HepG2 (cell line): Measurements from ENCODE around the gene NRL. TPM values are rescaled to one million over a fixed set of nuclear protein-coding genes. Genes with fewer than 3 reads are reported as not detected.

Source experiments
- ATAD3A ChIP-seq: sonication (generic); formaldehyde crosslinking; IDR thresholded peaks from 2 replicates; pipeline ENCODE4 v1.4.0; 2020; ENCODE audit warnings: missing genetic modification reagents
- ATRX ChIP-seq: sonication (generic); formaldehyde crosslinking; IDR thresholded peaks from 2 replicates; pipeline ENCODE4 v1.4.0; 2020; ENCODE audit warnings: missing genetic modification reagents, borderline replicate concordance
- BRF2 ChIP-seq: sonication (generic); formaldehyde crosslinking; IDR thresholded peaks from 2 replicates; pipeline ENCODE4 v1.8.1; 2022; ENCODE audit warnings: mild to moderate bottlenecking, missing genetic modification reagents
- ESRRA ChIP-seq: sonication (generic); formaldehyde crosslinking; IDR thresholded peaks from 2 replicates; pipeline ENCODE4 v1.5.1; 2020; ENCODE audit warnings: mild to moderate bottlenecking, low read depth, missing genetic modification reagents
- GABPB1 ChIP-seq: IDR thresholded peaks from 2 replicates; pipeline ENCODE4 v1.6.1; 2016; ENCODE audit warnings: mild to moderate bottlenecking, missing genetic modification reagents, moderate library complexity, missing compliant biosample characterization
- HNF1A ChIP-seq, 2 experiments: sonication (generic) in 1 of 2; formaldehyde crosslinking in 1 of 2; IDR thresholded peaks; 2 replicates each; pipeline versions ENCODE4 v1.4.0 to v1.6.1; 2016 to 2020; ENCODE audit warnings: borderline replicate concordance in 1 of 2, low read depth in 1 of 2, mild to moderate bottlenecking in 1 of 2, missing genetic modification reagents in 1 of 2
- KDM2A ChIP-seq: sonication (generic); formaldehyde crosslinking; IDR thresholded peaks from 2 replicates; pipeline ENCODE4 v1.4.0; 2020; ENCODE audit warnings: low read depth, missing genetic modification reagents, borderline replicate concordance
- MIER2 ChIP-seq: IDR thresholded peaks from 2 replicates; pipeline ENCODE4 v1.6.1; 2016; ENCODE audit warnings: missing biosample characterization, missing genetic modification reagents
- NFYB ChIP-seq: sonication (generic); formaldehyde crosslinking; IDR thresholded peaks from 2 replicates; pipeline ENCODE4 v1.4.0; 2020; ENCODE audit warnings: missing genetic modification reagents
- PREB ChIP-seq: sonication (generic); formaldehyde crosslinking; IDR thresholded peaks from 2 replicates; pipeline ENCODE4 v1.4.0; 2020; ENCODE audit warnings: missing genetic modification reagents
- RBM39 ChIP-seq: fragments of 200-400 bp; formaldehyde crosslinking; IDR thresholded peaks from one replicate; pipeline ENCODE4 v1.6.1; 2018; ENCODE audit warnings: antibody characterized with exemption, mild to moderate bottlenecking, low read depth, low read length; ENCODE audit not compliant: poor library complexity, severe bottlenecking
- REXO4 ChIP-seq: sonication (generic); formaldehyde crosslinking; IDR thresholded peaks from 2 replicates; pipeline ENCODE4 v1.8.0; 2022; ENCODE audit warnings: missing genetic modification reagents, mild to moderate bottlenecking, borderline replicate concordance
- TGIF2 ChIP-seq: IDR thresholded peaks from 2 replicates; pipeline ENCODE4 v1.6.1; 2016; ENCODE audit warnings: control low read depth, missing compliant biosample characterization
- ZNF609 ChIP-seq: sonication (generic); formaldehyde crosslinking; IDR thresholded peaks from 2 replicates; pipeline ENCODE4 v1.4.0; 2020; ENCODE audit warnings: mild to moderate bottlenecking, missing genetic modification reagents, borderline replicate concordance
- ZNF678 ChIP-seq: sonication (generic); formaldehyde crosslinking; IDR thresholded peaks from 2 replicates; pipeline ENCODE4 v1.4.0; 2020; ENCODE audit warnings: mild to moderate bottlenecking, missing genetic modification reagents
- ZNF720 ChIP-seq: sonication (generic); formaldehyde crosslinking; IDR thresholded peaks from 2 replicates; pipeline ENCODE4 v1.4.0; 2020; ENCODE audit warnings: missing genetic modification reagents
- ZNF891 ChIP-seq: sonication (generic); formaldehyde crosslinking; IDR thresholded peaks from 2 replicates; pipeline ENCODE4 v1.5.0; 2020; ENCODE audit warnings: mild to moderate bottlenecking, missing genetic modification reagents
- polyA plus RNA-seq, 8 experiments: library from polyadenylated mRNA; depleted of rRNA in 3 of 8; stranded (reverse) in 7 of 8; unstranded in 1 of 8; fragments of >200 nt; fragmentation: Illumina TruSeq in 4 of 8; extraction: Trizol in 4 of 8; gene quantifications; 2 replicates each; pipeline versions ENCODE4 v1.2.1 to v1.2.3, GENCODE V29; 2011 to 2016; ENCODE audit warnings: low read depth in 4 of 8, missing spikeins in 1 of 8, mixed read lengths in 1 of 8; ENCODE audit not compliant: insufficient read depth in 1 of 8
- total RNA-seq, 5 experiments: library from RNA; depleted of rRNA; stranded (reverse); fragments of >200 nt; fragmentation: Illumina TruSeq; extraction: Trizol; gene quantifications; 2 replicates each; pipeline ENCODE4 v1.2.3, GENCODE V29; 2016; ENCODE audit warnings: low read depth in 1 of 5

The NRL gene
- total and polyA plus RNA-seq, 2 of the 13 experiments (the other 11 are each of a cell fraction or from before 2014, with no cell fraction given), result 2.5 to 4.7 TPM

DNA sequence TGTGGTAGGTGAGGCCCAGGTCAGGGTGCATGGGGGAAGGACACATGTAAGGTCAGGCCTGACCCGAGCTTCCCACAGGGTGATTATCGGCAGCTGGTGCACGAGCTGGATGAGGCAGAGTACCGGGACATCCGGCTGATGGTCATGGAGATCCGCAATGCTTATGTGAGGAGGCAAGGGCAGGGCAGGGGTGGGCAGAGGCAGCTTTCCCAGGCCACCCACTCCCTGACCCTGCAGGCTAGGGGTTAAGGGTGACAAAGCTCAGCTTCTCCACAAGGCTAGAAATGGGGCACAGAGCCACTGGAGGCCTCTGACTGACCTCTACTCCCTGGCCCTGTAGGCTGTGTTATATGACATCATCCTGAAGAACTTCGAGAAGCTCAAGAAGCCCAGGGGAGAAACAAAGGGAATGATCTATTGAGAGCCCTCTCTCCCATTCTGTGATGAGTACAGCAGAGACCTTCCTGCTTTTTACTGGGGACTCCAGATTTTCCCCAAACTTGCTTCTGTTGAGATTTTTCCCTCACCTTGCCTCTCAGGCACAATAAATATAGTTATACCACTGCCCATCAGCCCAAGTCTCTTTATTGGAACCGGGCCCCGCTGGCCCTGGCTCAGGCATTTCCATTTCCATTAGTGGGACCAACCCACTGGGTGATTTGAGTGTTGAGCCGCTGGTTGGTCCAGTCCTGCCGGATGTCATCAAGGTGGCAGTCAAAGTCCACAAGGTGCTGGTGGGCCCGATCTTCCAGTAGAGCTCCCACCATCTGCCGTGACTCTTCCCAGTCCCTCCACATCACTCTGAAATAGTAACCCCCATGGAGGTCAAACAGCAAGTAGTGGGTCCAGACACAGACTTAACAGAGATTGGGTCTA lies 23.9 kb upstream of the NRL start (continued):
- TF ChIP-seq GABPB1, result 0 out of 2 replicates have a peak, but pooled peaks have one; percentile 17
- TF ChIP-seq TGIF2 (CRISPR knock-in tag), result no peak
- TF ChIP-seq KDM2A, result no peak
- TF ChIP-seq ESRRA, result peak; percentile 42; the same call in 1 of the 2 replicates
- TF ChIP-seq NFYB (CRISPR knock-in tag), result no peak
- TF ChIP-seq ZNF720 (CRISPR knock-in tag), result no peak
- no peak for TF ChIP-seq ATRX (CRISPR knock-in tag)
- no peak for TF ChIP-seq PREB (CRISPR knock-in tag)
- no peak for TF ChIP-seq ZNF678
- TF ChIP-seq RBM39, result no peak
- TF ChIP-seq ATAD3A, result no peak
- no peak for TF ChIP-seq REXO4 (CRISPR knock-in tag)
- TF ChIP-seq ZNF891 (CRISPR knock-in tag), result no peak
- no peak for TF ChIP-seq BRF2 (CRISPR knock-in tag)
- no peak for TF ChIP-seq HNF1A (IDR thresholded peaks at IDR 0.05; ENCODE audit: low read depth)
- TF ChIP-seq HNF1A (CRISPR knock-in tag; IDR thresholded peaks at IDR 0.05; ENCODE audit: borderline replicate concordance), result 0 out of 2 replicates have a peak, but pooled peaks have one; percentile 55
- no peak for TF ChIP-seq ZNF609 (CRISPR knock-in tag)
- TF ChIP-seq MIER2 (CRISPR knock-in tag), result no peak
